HepG2 (cell line): Measurements from ENCODE around the gene SRD5A1. TPM values are rescaled to one million over a fixed set of nuclear protein-coding genes. Genes with fewer than 3 reads are reported as not detected.

ENCODE experiments used
- ATAC-seq: fragments of 200-7000 bp; cut with Tn5 transposase; 3 replicates; pipeline ENCODE4 v1.9.1; 2020; ENCODE audit warnings: mild to moderate bottlenecking, moderate library complexity
- BruUV-seq: library from RNA; stranded (reverse); fragments of 400-500 nt; replicated peaks from 2 replicates; lab custom pipeline; 2021; lab: Mats Ljungman, UMichigan
- CTCF ChIA-PET: fragments of 300-600 bp; formaldehyde crosslinking; extraction: SDS; loops from one replicate; lab custom pipeline; 2021; ENCODE audit warnings: low total read pairs, inconsistent platforms, low intra/inter-chr PET ratio; lab: Yijun Ruan, JAX
- POLR2A ChIA-PET: fragments of 350-600 bp; sonication (Branson Sonifier 250); formaldehyde crosslinking; loops from one replicate; lab custom pipeline; 2020; ENCODE audit warnings: antibody characterized with exemption, inconsistent platforms; lab: Yijun Ruan, JAX
- DNase-seq: peaks from one replicate; pipeline ENCODE4 v3.0.0-alpha.2; 2015; ENCODE audit warnings: low spot score
- FAIRE-seq: peaks from 3 replicates; lab custom pipeline; 2011; peaks lifted over from hg19 to GRCh38; lab: Jason Lieb, UNC
- H2AFZ ChIP-seq: one replicate; pipeline ENCODE4 v1.6.1; 2011; ENCODE audit warnings: low read length, inconsistent platforms
- H3K27ac ChIP-seq: fragments of 300-600 bp; 3 replicates; pipeline ENCODE4 v1.8.0; 2011; ENCODE audit warnings: mixed run types, mild to moderate bottlenecking, mixed read lengths, low read length, inconsistent platforms; ENCODE audit not compliant: insufficient read depth; ENCODE audit errors: extremely low read length
- H3K27me3 ChIP-seq, 2 experiments: fragments of 200-600 bp in 1 of 2; 2 replicates in 1 of 2; 3 replicates in 1 of 2; pipeline versions ENCODE4 v1.6.0 to v1.8.0; 2011; ENCODE audit warnings: low read length in 2 of 2, mild to moderate bottlenecking in 2 of 2, moderate library complexity in 2 of 2, inconsistent platforms in 1 of 2; ENCODE audit not compliant: insufficient read depth in 2 of 2, control insufficient read depth in 1 of 2
- H3K36me3 ChIP-seq, 2 experiments: fragments of 200-600 bp in 1 of 2; replicated peaks in 1 of 2; 2 replicates in 1 of 2; 3 replicates in 1 of 2; pipeline versions ENCODE4 v1.5.1 to v1.8.0; 2011; ENCODE audit warnings: low read length in 2 of 2, inconsistent platforms in 1 of 2; ENCODE audit not compliant: insufficient read depth in 2 of 2, control insufficient read depth in 1 of 2
- H3K4me1 ChIP-seq: 2 replicates; pipeline ENCODE4 v1.5.1; 2012; ENCODE audit warnings: low read length, inconsistent platforms; ENCODE audit not compliant: insufficient read depth
- H3K4me2 ChIP-seq: 2 replicates; pipeline ENCODE4 v1.6.0; 2011; ENCODE audit warnings: low read depth, low read length, inconsistent platforms
- H3K4me3 ChIP-seq, 3 experiments: fragments of 200-600 bp in 1 of 3; sonication (generic), shearing (Covaris generic) in 1 of 3; replicated peaks in 1 of 3; 2 replicates each; pipeline ENCODE4 v1.5.1; 2011 to 2016; ENCODE audit warnings: low read length in 3 of 3, inconsistent platforms in 2 of 3, low read depth in 2 of 3, mild to moderate bottlenecking in 2 of 3, control low read depth in 1 of 3, mixed read lengths in 1 of 3; ENCODE audit not compliant: insufficient read depth in 1 of 3
- H3K79me2 ChIP-seq: one replicate; pipeline ENCODE4 v1.6.1; 2011; ENCODE audit warnings: low read length, inconsistent platforms; ENCODE audit not compliant: insufficient read depth
- H3K9ac ChIP-seq: 2 replicates; pipeline ENCODE4 v1.6.0; 2011; ENCODE audit warnings: mild to moderate bottlenecking, low read depth, low read length, inconsistent platforms; ENCODE audit not compliant: insufficient read depth
- H3K9me3 ChIP-seq: 2 replicates; pipeline ENCODE4 v1.5.1; 2012; ENCODE audit warnings: mild to moderate bottlenecking, low read length
- H4K20me1 ChIP-seq: 2 replicates; pipeline ENCODE4 v1.6.0; 2011; ENCODE audit warnings: inconsistent platforms, mild to moderate bottlenecking, low read length, moderate library complexity; ENCODE audit not compliant: insufficient read depth
- AGO2 ChIP-seq: fragments of 200-400 bp; formaldehyde crosslinking; optimal IDR thresholded peaks from 2 replicates; pipeline ENCODE3; 2017; ENCODE audit warnings: mild to moderate bottlenecking, low read depth, low read length, moderate library complexity
- ASH2L ChIP-seq: fragments of 300-600, 200-600 bp; sonication (generic); IDR thresholded peaks from 2 replicates; pipeline ENCODE4 v1.7.0; 2017; ENCODE audit warnings: low read depth, mild to moderate bottlenecking, moderate library complexity, mixed read lengths, low read length; ENCODE audit not compliant: insufficient read length
- HMG20A ChIP-seq: IDR thresholded peaks from 2 replicates; pipeline ENCODE4 v1.6.1; 2016; ENCODE audit warnings: borderline replicate concordance
- KMT2A ChIP-seq: sonication (generic); formaldehyde crosslinking; IDR thresholded peaks from 2 replicates; pipeline ENCODE4 v1.4.0; 2020; ENCODE audit warnings: missing genetic modification reagents
- PLRG1 ChIP-seq: fragments of 450-650 bp; conservative IDR thresholded peaks from 2 replicates; pipeline ENCODE4 v1.6.1; 2016
- RARG ChIP-seq: sonication (generic); formaldehyde crosslinking; IDR thresholded peaks from 2 replicates; pipeline ENCODE4 v1.4.0; 2020; ENCODE audit warnings: low read depth, mild to moderate bottlenecking, missing genetic modification reagents
- ZNF597 ChIP-seq: sonication (generic); formaldehyde crosslinking; IDR thresholded peaks from 2 replicates; pipeline ENCODE4 v1.5.0; 2020; ENCODE audit warnings: missing genetic modification reagents
- WGBS: methylation state at CpG from one replicate; pipeline ENCODE4 v1.1.6; 2017; ENCODE audit warnings: low lambda C conversion rate; 5-methylcytosine and 5-hydroxymethylcytosine counted together
- in situ Hi-C: cut with HindIII; loops from 2 replicates; pipeline ENCODE4 v1.10.0; 2017; ENCODE audit warnings: low pct_unique_long_range_greater_than_20kb; ENCODE audit not compliant: extremely low pct_ligation_motif_present
- intact Hi-C: fragments of 100-400 bp; cut with micrococcal nuclease; formaldehyde crosslinking; loops from one replicate; pipeline ENCODE4 v1.10.0; 2022; ENCODE audit not compliant: unreplicated experiment
- polyA plus RNA-seq, 8 experiments: library from polyadenylated mRNA; depleted of rRNA in 3 of 8; stranded (reverse) in 7 of 8; unstranded in 1 of 8; fragments of >200 nt; fragmentation: Illumina TruSeq in 4 of 8; extraction: Trizol in 4 of 8; gene quantifications; 2 replicates each; pipeline versions ENCODE4 v1.2.1 to v1.2.3, GENCODE V29; 2011 to 2016; ENCODE audit warnings: low read depth in 4 of 8, missing spikeins in 1 of 8, mixed read lengths in 1 of 8; ENCODE audit not compliant: insufficient read depth in 1 of 8
- total RNA-seq, 5 experiments: library from RNA; depleted of rRNA; stranded (reverse); fragments of >200 nt; fragmentation: Illumina TruSeq; extraction: Trizol; gene quantifications; 2 replicates each; pipeline ENCODE4 v1.2.3, GENCODE V29; 2016; ENCODE audit warnings: low read depth in 1 of 5
- TF ChIP-seq, protein P1 (sequence below): sonication (generic); formaldehyde crosslinking; IDR thresholded peaks from 2 replicates; pipeline ENCODE4 v1.8.1; 2023; ENCODE audit warnings: missing genetic modification reagents, mild to moderate bottlenecking, borderline replicate concordance
- TF ChIP-seq, protein P2 (sequence below): sonication (generic); formaldehyde crosslinking; IDR thresholded peaks from 2 replicates; pipeline ENCODE4 v1.4.0; 2020; ENCODE audit warnings: missing genetic modification reagents
- TF ChIP-seq, protein P3 (sequence below): sonication (generic); formaldehyde crosslinking; IDR thresholded peaks from 2 replicates; pipeline ENCODE4 v1.8.1; 2023; ENCODE audit warnings: mild to moderate bottlenecking, missing genetic modification reagents, borderline replicate concordance

Gene SRD5A1
- total and polyA plus RNA-seq, 2 of the 13 experiments (the other 11 are each of a cell fraction or from before 2014, with no cell fraction given) = 6.1 to 9.9 TPM

DNA sequence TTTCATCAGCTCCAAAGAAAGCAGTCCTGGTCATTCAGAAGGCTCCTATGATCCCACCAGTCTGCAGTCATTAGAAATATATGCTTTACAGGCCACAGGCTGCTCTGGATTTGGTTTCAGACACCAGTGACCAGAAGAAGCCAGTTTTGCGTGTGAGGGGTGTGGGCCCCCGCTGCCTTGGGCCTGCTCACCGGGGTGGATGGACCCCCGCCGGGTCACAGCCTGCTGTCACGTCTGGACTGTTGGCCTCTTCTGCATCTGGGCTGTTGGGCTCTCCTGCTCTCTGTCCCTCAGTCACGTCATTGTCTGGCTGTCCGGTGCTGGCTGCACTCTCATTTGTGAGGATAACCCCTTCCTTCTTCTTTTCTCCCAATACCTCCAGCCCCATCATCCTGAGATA is 33.5 kb upstream of the SRD5A1 start (continued):
- TF ChIP-seq, protein P1, sequence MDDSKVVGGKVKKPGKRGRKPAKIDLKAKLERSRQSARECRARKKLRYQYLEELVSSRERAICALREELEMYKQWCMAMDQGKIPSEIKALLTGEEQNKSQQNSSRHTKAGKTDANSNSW = no peak
- no peak for TF ChIP-seq ASH2L
- TF ChIP-seq KMT2A (CRISPR knock-in tag) = no peak

- Histone ChIP-seq H4K20me1 (no peaks in the 10 kb centered on the region), H2AFZ (no peak overlapping the region), H3K4me2 (no peak overlapping the region), H3K9me3 (no peaks in the 10 kb centered on the region), H3K9ac (no peak overlapping the region), H3K27me3 (no peaks in the 10 kb centered on the region), H3K79me2 (no peaks in the 10 kb centered on the region), H3K4me3 (no peak overlapping the region), H3K4me1 (no peaks in the 10 kb centered on the region), H3K27ac (no peak overlapping the region), H3K36me3 (peaks cover 36 to 77% of the 10 kb centered on the region in 2 experiments)
- TF ChIP-seq RARG (no peak), PLRG1 (no peak), ZNF597 (no peak), AGO2 (peak; percentile 49), HMG20A (CRISPR knock-in tag) (no peak)
- TF ChIP-seq, protein P2, sequence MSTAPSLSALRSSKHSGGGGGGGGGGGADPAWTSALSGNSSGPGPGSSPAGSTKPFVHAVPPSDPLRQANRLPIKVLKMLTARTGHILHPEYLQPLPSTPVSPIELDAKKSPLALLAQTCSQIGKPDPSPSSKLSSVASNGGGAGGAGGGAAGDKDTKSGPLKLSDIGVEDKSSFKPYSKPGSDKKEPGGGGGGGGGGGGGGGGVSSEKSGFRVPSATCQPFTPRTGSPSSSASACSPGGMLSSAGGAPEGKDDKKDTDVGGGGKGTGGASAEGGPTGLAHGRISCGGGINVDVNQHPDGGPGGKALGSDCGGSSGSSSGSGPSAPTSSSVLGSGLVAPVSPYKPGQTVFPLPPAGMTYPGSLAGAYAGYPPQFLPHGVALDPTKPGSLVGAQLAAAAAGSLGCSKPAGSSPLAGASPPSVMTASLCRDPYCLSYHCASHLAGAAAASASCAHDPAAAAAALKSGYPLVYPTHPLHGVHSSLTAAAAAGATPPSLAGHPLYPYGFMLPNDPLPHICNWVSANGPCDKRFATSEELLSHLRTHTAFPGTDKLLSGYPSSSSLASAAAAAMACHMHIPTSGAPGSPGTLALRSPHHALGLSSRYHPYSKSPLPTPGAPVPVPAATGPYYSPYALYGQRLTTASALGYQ (CRISPR knock-in tag) = no peak
- TF ChIP-seq, protein P3, sequence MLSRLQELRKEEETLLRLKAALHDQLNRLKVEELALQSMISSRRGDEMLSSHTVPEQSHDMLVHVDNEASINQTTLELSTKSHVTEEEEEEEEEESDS = no peak
- POLR2A ChIA-PET = no interaction called here
- in situ Hi-C loops (no loop called here), intact Hi-C loops (no loop called here)
- ATAC-seq (no peak), DNase-seq (no peak), FAIRE-seq (no peak)
- BruUV-seq = no TSS peak
- WGBS = 98% methylated on average over 11 of the region's 11 CpGs
- CTCF ChIA-PET = no interaction called here
These were observed 32.0 kb upstream of the SRD5A1 start for GRCh38 chr5:6601271-6601670.
